Measurements from ENCODE around the gene DCLK3. TPM values are rescaled to one million over a fixed set of nuclear protein-coding genes. Genes with fewer than 3 reads are reported as not detected.

The DCLK3 gene
- total RNA-seq, 1 experiment from 2014 or later, result not detected

DNA sequence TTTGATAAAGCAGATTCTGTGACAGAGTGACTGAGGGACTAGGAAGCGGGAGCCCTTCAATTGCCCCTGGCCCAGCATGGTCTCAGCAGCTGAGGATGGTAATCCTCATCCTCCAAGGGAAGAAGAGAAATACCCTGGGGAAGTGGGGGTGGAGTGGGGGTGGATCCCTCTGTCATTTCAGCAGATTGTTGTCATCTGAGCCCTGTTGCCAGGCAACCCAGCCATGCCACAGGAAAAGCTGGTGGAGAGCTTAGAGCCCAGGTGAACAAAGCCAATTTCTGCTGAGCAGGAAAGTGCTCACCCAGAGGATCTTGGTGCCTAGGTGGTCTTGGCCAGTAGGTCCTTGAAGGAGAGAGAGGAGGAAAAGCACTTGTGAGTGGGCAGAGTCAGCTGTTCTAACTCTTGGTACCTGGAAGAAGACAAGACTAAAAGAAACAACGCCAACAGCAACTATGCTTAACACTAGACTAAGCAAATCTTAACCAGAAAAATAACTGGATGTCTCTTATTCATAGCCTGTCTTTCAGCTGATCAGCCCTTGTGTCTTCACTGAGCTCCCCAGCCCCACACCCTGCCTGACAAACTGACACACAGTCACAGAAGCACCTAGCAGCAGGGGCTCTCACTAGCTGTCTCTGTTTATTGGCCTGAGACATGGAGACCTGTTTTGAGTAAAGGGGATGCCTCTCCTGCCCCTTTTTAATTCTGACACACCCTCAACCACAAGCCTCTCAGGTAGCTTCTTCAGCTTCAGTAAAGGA, 40.1 kb upstream of the DCLK3 start:
- TF ChIP-seq CTCF (IDR thresholded peaks at IDR 0.05; ENCODE audit: unreplicated experiment), result no peak
- CTCF ChIA-PET, result no interaction called here
- no peak overlapping the region for H3K27ac Mint-ChIP-seq (ENCODE audit: unreplicated experiment)
- intact Hi-C loops (cut with micrococcal nuclease; ENCODE audit: unreplicated experiment), result no loop called here
- DNase-seq, result no peak
- BruUV-seq (replicated peaks), result no TSS peak
- H3K36me3 Mint-ChIP-seq (ENCODE audit: insufficient read depth, unreplicated experiment), result no peaks in the 10 kb centered on the region
- peaks cover 2% of the 10 kb centered on the region for H3K9me3 Mint-ChIP-seq (ENCODE audit: low read depth, unreplicated experiment)
- no peak overlapping the region for H3K4me3 Mint-ChIP-seq (ENCODE audit: low read depth, unreplicated experiment)
- H3K27me3 Mint-ChIP-seq (ENCODE audit: unreplicated experiment), result peaks cover 66% of the 10 kb centered on the region
- H3K4me1 Mint-ChIP-seq (ENCODE audit: low read depth, unreplicated experiment), result no peaks in the 10 kb centered on the region

GRCh38 chr3:36803091-36803791, 38.9 kb upstream of the DCLK3 start:
- no peak for DNase-seq
- Mint-ChIP-seq H3K27me3 (ENCODE audit: unreplicated experiment) (peaks cover 66% of the 10 kb centered on the region), H3K4me1 (ENCODE audit: low read depth, unreplicated experiment) (no peaks in the 10 kb centered on the region), H3K9me3 (ENCODE audit: low read depth, unreplicated experiment) (peaks cover 2% of the 10 kb centered on the region), H3K27ac (ENCODE audit: unreplicated experiment) (no peak overlapping the region), H3K4me3 (ENCODE audit: low read depth, unreplicated experiment) (no peak overlapping the region), H3K36me3 (ENCODE audit: insufficient read depth, unreplicated experiment) (no peaks in the 10 kb centered on the region)
- intact Hi-C loops (cut with micrococcal nuclease; ENCODE audit: unreplicated experiment), result no loop called here
- CTCF ChIA-PET, result interaction anchor here (0.6 kb wide), 1 partner anchor 1024 kb away, joined by 3 read pairs; no protein-coding TSS in a partner anchor
- TF ChIP-seq CTCF (IDR thresholded peaks at IDR 0.05; ENCODE audit: unreplicated experiment), result no peak
- BruUV-seq (replicated peaks), result no TSS peak

DNA sequence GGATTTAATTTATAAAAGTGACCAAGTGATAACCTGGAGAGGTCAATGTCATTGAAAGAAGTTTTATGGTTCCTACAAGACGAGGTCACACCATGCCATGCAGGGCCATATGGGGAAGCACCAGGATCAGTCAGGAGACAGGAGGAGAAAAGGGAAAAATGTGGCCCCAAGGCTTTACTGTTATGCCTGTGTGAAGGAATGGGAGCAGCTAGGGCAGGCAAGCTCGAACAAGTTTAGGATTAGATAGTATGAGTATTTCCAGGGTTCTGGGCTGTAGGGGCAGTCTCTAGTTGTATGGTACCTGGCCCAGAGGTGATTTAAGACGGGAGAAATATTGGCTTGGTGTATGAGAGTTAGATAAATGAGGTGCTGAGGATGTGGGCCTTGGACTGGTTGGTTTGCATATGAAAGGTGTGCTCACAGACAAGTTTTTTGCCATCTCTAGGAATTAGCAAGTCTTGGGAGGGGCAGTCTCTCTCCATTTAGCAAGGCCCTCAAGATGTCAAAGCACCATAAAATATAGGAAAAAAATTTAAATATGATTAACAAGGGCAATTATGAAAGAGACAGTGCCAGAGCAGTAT, 36.3 kb upstream of the DCLK3 start:
- H3K27me3 Mint-ChIP-seq (ENCODE audit: unreplicated experiment), result peaks cover 57% of the 10 kb centered on the region
- no peak for DNase-seq
- H3K36me3 Mint-ChIP-seq (ENCODE audit: insufficient read depth, unreplicated experiment), result no peaks in the 10 kb centered on the region
- intact Hi-C loops (cut with micrococcal nuclease; ENCODE audit: unreplicated experiment), result no loop called here
- H3K27ac Mint-ChIP-seq (ENCODE audit: unreplicated experiment), result no peak overlapping the region
- CTCF ChIA-PET, result no interaction called here
- BruUV-seq (replicated peaks), result no TSS peak
- no peak for TF ChIP-seq CTCF (IDR thresholded peaks at IDR 0.05; ENCODE audit: unreplicated experiment)
- no peaks in the 10 kb centered on the region for H3K9me3 Mint-ChIP-seq (ENCODE audit: low read depth, unreplicated experiment)
- H3K4me3 Mint-ChIP-seq (ENCODE audit: low read depth, unreplicated experiment), result no peak overlapping the region
- H3K4me1 Mint-ChIP-seq (ENCODE audit: low read depth, unreplicated experiment), result no peaks in the 10 kb centered on the region

- CTCF ChIA-PET, result no interaction called here
- intact Hi-C loops (cut with micrococcal nuclease; ENCODE audit: unreplicated experiment), result no loop called here
- Mint-ChIP-seq H3K9me3 (ENCODE audit: low read depth, unreplicated experiment) (no peaks in the 10 kb centered on the region), H3K36me3 (ENCODE audit: insufficient read depth, unreplicated experiment) (no peaks in the 10 kb centered on the region), H3K4me1 (ENCODE audit: low read depth, unreplicated experiment) (no peaks in the 10 kb centered on the region), H3K27me3 (ENCODE audit: unreplicated experiment) (peaks cover 53% of the 10 kb centered on the region), H3K27ac (ENCODE audit: unreplicated experiment) (no peak overlapping the region), H3K4me3 (ENCODE audit: low read depth, unreplicated experiment) (no peak overlapping the region)
- BruUV-seq (replicated peaks), result no TSS peak
- no peak for TF ChIP-seq CTCF (IDR thresholded peaks at IDR 0.05; ENCODE audit: unreplicated experiment)
- no peak for DNase-seq
Measured at GRCh38 chr3:36796881-36797280, 32.5 kb upstream of the DCLK3 start.
